ENCODE data around the gene MT2A. TPM values are rescaled to one million over a fixed set of nuclear protein-coding genes. Genes with fewer than 3 reads are reported as not detected.

MT2A gene
- total RNA-seq, 4 donors from 2014 or later, result 0.69 to 152 (median 17.4) TPM

DNA sequence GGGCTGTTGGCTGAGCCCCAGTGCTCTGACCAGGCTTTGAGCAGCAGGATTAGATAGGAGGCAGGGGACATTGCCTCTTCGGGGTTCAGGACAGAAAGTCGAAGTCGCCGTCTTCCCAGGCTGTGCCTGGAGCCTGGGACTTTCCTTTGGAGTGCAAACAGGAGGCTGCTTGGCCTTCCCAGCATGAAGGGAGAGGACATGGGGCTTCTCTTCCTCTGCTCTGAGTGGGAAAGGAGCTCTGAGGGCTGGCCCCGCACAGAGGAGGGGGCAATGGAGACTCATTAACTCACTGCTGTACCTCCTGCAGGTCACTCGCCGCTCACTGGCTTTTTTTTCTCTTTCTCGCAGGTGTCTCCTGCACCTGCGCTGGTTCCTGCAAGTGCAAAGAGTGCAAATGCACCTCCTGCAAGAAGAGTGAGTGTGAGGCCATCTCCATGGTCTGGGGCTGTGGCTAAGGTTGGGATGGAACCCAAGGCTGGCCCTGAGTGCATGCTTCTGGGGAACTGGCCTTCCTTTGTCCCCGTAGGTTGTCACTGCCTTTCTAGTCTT is 50.0 kb downstream of the MT2A start:
- H3K27me3 ChIP-seq, result peaks cover 0 to 18% of the 10 kb centered on the region in 2 donors
- intact Hi-C loops (cut with DNase I; ENCODE audit: low total_unique reads), result no loop called here
- H3K9me3 ChIP-seq, result no peaks in the 10 kb centered on the region
- no peak for DNase-seq
- no peak overlapping the region for H3K27ac ChIP-seq
- H3K36me3 ChIP-seq, result no peaks in the 10 kb centered on the region
- TF ChIP-seq, protein P1, sequence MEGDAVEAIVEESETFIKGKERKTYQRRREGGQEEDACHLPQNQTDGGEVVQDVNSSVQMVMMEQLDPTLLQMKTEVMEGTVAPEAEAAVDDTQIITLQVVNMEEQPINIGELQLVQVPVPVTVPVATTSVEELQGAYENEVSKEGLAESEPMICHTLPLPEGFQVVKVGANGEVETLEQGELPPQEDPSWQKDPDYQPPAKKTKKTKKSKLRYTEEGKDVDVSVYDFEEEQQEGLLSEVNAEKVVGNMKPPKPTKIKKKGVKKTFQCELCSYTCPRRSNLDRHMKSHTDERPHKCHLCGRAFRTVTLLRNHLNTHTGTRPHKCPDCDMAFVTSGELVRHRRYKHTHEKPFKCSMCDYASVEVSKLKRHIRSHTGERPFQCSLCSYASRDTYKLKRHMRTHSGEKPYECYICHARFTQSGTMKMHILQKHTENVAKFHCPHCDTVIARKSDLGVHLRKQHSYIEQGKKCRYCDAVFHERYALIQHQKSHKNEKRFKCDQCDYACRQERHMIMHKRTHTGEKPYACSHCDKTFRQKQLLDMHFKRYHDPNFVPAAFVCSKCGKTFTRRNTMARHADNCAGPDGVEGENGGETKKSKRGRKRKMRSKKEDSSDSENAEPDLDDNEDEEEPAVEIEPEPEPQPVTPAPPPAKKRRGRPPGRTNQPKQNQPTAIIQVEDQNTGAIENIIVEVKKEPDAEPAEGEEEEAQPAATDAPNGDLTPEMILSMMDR (IDR thresholded peaks at IDR 0.05), result no peak
- TF ChIP-seq POLR2A (IDR thresholded peaks at IDR 0.05), result no peak
- peaks cover 0 to 8% of the 10 kb centered on the region in 2 donors for H3K4me1 ChIP-seq
- peak overlapping the region in 1 of 2 donors; percentile 12 for H3K4me3 ChIP-seq

Other genes with a start within 250 kb of the MT2A start
- gene AMFR, start 183.0 kb upstream of the MT2A start, total RNA-seq, result 100 to 1,000 TPM in 2 of 4 donors, 10 to 100 TPM in 2; 81.5 to 190 (median 112) TPM
- gene NUDT21, start 157.3 kb upstream of the MT2A start, total RNA-seq, result 100 to 1,000 TPM in 2 of 4 donors, 10 to 100 TPM in 2; 23.1 to 184 (median 89.2) TPM
- 10 to 100 TPM in 2 of 4 donors, 1 to 10 TPM in 2; 5.0 to 78.9 (median 20.3) TPM for gene OGFOD1, start 157.0 kb upstream of the MT2A start, total RNA-seq
- gene BBS2, start 88.6 kb upstream of the MT2A start, total RNA-seq, result 100 to 1,000 TPM in 1 of 4 donors, 10 to 100 TPM in 3; 44.1 to 209 (median 82.8) TPM
- not detected for gene MT4, start 43.5 kb upstream of the MT2A start, total RNA-seq
- not detected for gene MT3, start 19.1 kb upstream of the MT2A start, total RNA-seq
- gene MT1E, start 17.2 kb downstream of the MT2A start, total RNA-seq, result 10 to 100 TPM in 2 of 4 donors, under 1 TPM in 1, not detected in 1; 0.48 to 51.9 (median 51.2) TPM
- 10 to 100 TPM in 1 of 4 donors, 1 to 10 TPM in 1, not detected in 2; 6.2 to 16.6 TPM for gene MT1M, start 24.1 kb downstream of the MT2A start, total RNA-seq
- gene MT1A, start 30.1 kb downstream of the MT2A start, total RNA-seq, result 10 to 100 TPM in 1 of 4 donors, not detected in 3; 13.8 TPM
- gene MT1B, start 43.3 kb downstream of the MT2A start, total RNA-seq, result not detected
- gene MT1F, start 49.4 kb downstream of the MT2A start, total RNA-seq, result 1 to 10 TPM in 1 of 4 donors, not detected in 3; 2.1 TPM
- 10 to 100 TPM in 1 of 4 donors, not detected in 3; 51.8 TPM for gene MT1G, start 59.5 kb downstream of the MT2A start, total RNA-seq
- not detected for gene MT1H, start 61.2 kb downstream of the MT2A start, total RNA-seq
- 100 to 1,000 TPM in 1 of 4 donors, 10 to 100 TPM in 2, 1 to 10 TPM in 1; 7.4 to 201 (median 66.3) TPM for gene MT1X, start 73.9 kb downstream of the MT2A start, total RNA-seq
- 10 to 100 TPM; 17.6 to 71.0 (median 34.5) TPM for gene NUP93, start 121.5 kb downstream of the MT2A start, total RNA-seq